T-helper 22 cell (primary cell): ENCODE results near the gene TASL.
"Not testable (repeated sequence)": the region's sequence is repeated elsewhere in the genome, so short reads cannot be mapped to it uniquely, and the experiment has no call there.

ENCODE experiments used
- DNase-seq: peaks from one replicate; pipeline ENCODE4 v3.0.0-alpha.2; 2020; ENCODE audit warnings: low read depth

The TASL gene

DNA sequence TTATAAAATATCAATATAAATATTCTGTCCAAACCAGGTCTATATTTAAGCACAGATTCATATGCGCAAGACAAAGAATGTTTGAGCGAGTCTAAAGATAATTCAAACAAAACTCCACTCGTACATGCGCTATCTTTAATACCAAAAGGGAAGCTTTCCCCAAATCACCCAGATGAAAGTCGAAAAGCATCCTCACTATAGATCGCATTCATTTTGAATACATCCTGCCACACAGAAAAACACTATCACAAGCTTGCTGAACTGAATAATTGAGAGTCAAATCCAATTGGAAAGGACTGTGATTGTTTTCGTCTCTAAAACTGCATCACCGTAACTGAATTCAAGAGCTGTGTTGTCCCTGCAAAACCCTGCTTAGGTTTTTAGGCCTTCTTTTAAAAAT lies 685 bp downstream of the TASL start:
- DNase-seq: no peak

GRCh38 chrX:30573125-30573524 lies 4.4 kb downstream of the TASL start:
- DNase-seq: no peak

GRCh38 chrX:30572678-30573077 lies 4.9 kb downstream of the TASL start:
- no peak for DNase-seq

GRCh38 chrX:30572004-30572403 lies 5.6 kb downstream of the TASL start:
- no peak for DNase-seq

- no peak for DNase-seq
Measured at GRCh38 chrX:30570505-30570904, 7.1 kb downstream of the TASL start.

DNA sequence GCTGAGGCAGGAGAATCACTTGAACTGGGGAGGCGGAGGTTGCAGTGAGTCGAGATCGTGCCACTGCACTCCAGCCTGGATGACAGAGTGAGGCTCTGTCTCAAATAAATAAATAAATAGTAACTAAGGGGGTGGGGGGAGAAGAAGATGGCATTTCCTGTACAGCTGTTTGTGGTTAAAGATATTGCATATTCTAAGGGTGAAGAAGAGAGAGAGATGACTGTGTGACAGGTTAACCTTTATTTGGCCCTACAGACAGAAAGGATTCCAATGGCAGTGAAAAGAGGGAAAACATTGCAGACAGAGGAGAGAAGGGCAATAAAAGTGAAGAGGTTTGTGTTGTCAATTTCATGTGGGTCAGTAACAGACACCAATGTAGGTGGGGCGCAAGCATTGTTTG lies 9.4 kb downstream of the TASL start:
- DNase-seq: no peak

GRCh38 chrX:30563070-30563469 lies 14.5 kb downstream of the TASL start:
- DNase-seq: not testable (repeated sequence)

- DNase-seq: no peak
Measured at GRCh38 chrX:30561191-30561590, 16.4 kb downstream of the TASL start.

DNA sequence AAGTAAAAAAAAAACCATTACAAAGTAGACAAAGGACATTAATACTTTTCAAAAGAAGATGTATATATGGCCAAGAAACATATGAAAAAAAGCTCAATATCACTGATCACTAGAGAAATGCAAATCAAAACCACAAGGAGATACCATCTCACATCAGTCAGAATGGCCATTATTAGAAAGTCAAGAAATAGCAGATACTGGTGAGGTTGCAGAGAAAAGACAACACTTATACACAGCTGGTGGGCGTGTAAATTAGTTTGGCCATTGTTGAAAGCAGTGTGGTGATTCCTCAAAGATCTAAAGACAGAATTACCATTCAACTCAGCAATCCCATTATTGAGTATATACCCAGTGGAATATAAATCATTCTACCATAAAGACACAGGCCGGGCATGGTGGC lies 39.3 kb downstream of the TASL start:
- DNase-seq: no peak

DNA sequence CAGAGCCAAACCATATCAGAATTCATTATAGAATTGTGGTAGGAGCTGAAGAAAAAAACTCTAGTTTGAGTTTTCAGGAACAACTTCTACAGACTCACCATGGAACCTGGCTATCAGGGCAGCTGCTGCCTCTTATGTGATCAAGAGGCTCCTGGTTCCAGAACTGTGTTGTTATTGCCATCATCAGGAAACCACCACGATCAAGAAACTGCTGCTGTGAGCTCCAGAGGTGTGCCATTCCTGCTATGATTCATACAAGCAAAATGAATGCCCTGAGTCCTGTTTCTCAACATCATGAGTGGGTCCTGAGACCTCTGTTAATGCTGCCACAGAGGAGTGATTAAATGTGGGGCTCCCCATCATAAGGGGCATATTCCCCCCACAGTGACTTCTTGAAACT lies 43.7 kb downstream of the TASL start:
- no peak for DNase-seq

GRCh38 chrX:30533266-30533665 lies 44.3 kb downstream of the TASL start:
- DNase-seq: no peak

GRCh38 chrX:30530606-30531005 lies 47.0 kb downstream of the TASL start:
- no peak for DNase-seq

GRCh38 chrX:30525732-30526131 lies 51.8 kb downstream of the TASL start:
- DNase-seq: no peak

- no peak for DNase-seq
Measured at GRCh38 chrX:30521440-30522182, 56.0 kb downstream of the TASL start.

- DNase-seq: no peak
Measured at GRCh38 chrX:30513284-30513683, 64.3 kb downstream of the TASL start.
